ENCODE measurements around the gene NT5C1A.

NT5C1A gene

GRCh38 chr1:39698568-39698967 lies 26.7 kb upstream of the NT5C1A start:
- TF ChIP-seq, protein P1, sequence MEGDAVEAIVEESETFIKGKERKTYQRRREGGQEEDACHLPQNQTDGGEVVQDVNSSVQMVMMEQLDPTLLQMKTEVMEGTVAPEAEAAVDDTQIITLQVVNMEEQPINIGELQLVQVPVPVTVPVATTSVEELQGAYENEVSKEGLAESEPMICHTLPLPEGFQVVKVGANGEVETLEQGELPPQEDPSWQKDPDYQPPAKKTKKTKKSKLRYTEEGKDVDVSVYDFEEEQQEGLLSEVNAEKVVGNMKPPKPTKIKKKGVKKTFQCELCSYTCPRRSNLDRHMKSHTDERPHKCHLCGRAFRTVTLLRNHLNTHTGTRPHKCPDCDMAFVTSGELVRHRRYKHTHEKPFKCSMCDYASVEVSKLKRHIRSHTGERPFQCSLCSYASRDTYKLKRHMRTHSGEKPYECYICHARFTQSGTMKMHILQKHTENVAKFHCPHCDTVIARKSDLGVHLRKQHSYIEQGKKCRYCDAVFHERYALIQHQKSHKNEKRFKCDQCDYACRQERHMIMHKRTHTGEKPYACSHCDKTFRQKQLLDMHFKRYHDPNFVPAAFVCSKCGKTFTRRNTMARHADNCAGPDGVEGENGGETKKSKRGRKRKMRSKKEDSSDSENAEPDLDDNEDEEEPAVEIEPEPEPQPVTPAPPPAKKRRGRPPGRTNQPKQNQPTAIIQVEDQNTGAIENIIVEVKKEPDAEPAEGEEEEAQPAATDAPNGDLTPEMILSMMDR (IDR thresholded peaks at IDR 0.05; ENCODE audit: borderline replicate concordance, control extremely low read depth, extremely low read depth, insufficient read depth, missing control alignments) = no peak
- in situ Hi-C loops (cut with MboI; ENCODE audit: low sequenced_read_pairs, unreplicated experiment) = no loop called here
- DNase-seq (ENCODE audit: low spot score) = no peak

GRCh38 chr1:39696448-39696847 lies 24.5 kb upstream of the NT5C1A start:
- DNase-seq (ENCODE audit: low spot score) = no peak
- TF ChIP-seq, protein P1 (IDR thresholded peaks at IDR 0.05; ENCODE audit: borderline replicate concordance, control extremely low read depth, extremely low read depth, insufficient read depth, missing control alignments) = no peak
- in situ Hi-C loops (cut with MboI; ENCODE audit: low sequenced_read_pairs, unreplicated experiment) = no loop called here

- in situ Hi-C loops (cut with MboI; ENCODE audit: low sequenced_read_pairs, unreplicated experiment) = no loop called here
- TF ChIP-seq, protein P1 (IDR thresholded peaks at IDR 0.05; ENCODE audit: borderline replicate concordance, control extremely low read depth, extremely low read depth, insufficient read depth, missing control alignments) = no peak
- DNase-seq (ENCODE audit: low spot score) = no peak
Observed at GRCh38 chr1:39695016-39695415, 23.1 kb upstream of the NT5C1A start.

DNA sequence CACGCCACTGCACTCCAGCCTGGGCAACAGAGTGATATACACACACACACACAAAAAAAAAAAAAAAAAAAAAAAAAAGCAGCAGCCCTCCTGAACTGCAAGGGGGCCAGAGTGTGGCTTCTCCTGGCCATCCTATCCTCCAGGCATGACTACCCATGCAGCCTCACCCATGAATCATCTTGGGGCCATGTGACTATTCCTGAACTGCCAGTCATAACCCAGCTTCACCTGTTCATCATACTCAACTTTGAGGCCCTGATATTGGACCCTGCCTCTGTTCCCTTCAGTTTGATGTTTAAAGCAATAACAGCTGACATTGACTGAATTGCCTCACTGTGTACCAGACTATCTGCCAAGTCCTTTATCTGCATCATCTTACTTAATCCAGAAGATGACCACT lies 22.1 kb upstream of the NT5C1A start:
- in situ Hi-C loops (cut with MboI; ENCODE audit: low sequenced_read_pairs, unreplicated experiment) = no loop called here
- DNase-seq (ENCODE audit: low spot score) = no peak
- TF ChIP-seq, protein P1 (IDR thresholded peaks at IDR 0.05; ENCODE audit: borderline replicate concordance, control extremely low read depth, extremely low read depth, insufficient read depth, missing control alignments) = no peak

DNA sequence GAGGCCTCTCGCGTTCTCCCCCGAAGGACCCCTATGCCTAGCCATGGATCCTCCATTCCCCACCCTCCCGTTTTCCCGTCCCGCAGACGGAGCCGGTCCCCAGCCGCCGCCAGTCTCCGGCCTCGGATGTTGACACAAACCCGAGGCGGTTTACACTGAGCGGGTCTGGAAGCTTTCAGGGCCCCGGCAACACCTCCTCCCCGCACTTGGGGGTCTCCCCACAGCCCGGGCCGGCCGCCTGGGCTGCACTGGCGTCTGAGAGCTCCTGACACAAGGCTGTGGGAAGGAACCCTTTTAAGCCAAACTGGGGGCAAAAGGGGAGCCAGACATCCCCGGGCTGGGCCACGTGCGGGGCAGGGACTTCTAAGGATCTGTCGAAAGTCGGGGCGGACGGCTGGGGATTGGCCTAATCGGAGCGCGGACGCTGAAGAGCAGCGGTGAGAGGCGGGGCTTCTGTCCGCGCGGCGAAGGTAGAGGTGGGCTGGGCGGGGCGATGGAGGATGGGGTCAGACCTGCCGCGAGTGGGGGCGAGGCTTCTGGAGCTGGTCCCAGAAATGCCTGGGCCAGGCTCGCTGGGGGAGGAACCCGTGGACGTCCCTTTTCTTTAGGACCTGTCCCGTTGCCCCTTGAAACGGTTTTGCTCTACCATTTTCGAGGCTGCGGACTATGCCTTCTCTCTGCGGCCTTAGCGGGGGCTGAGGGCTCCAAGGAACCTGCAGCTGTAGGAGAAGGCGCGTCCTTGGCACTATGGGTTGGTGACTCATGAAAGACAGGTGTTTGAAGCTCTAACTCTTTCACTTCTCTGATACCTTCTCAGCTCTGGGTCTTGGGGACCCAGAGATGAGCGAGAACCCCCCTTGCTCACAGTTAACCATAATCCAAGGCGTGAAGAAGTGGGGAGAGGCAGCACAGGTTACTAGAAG lies 20.5 kb upstream of the NT5C1A start:
- TF ChIP-seq, protein P1 (IDR thresholded peaks at IDR 0.05; ENCODE audit: borderline replicate concordance, control extremely low read depth, extremely low read depth, insufficient read depth, missing control alignments) = no peak
- no peak for DNase-seq (ENCODE audit: low spot score)
- in situ Hi-C loops (cut with MboI; ENCODE audit: low sequenced_read_pairs, unreplicated experiment) = no loop called here

- DNase-seq (ENCODE audit: low spot score) = peak; percentile 88
- in situ Hi-C loops (cut with MboI; ENCODE audit: low sequenced_read_pairs, unreplicated experiment) = no loop called here
- TF ChIP-seq, protein P1 (IDR thresholded peaks at IDR 0.05; ENCODE audit: borderline replicate concordance, control extremely low read depth, extremely low read depth, insufficient read depth, missing control alignments) = no peak
Observed at GRCh38 chr1:39691383-39692151, 19.7 kb upstream of the NT5C1A start, which contains the start of gene HPCAL4. TSS of gene HPCAL4 (minus strand) at chr1:39691433. CDS start at chr1:39684603, 6,830 bp downstream.
